Ectodermal cell (in vitro differentiated cells): ENCODE results near the gene GSG1.
"Not testable (repeated sequence)": the region's sequence is repeated elsewhere in the genome, so short reads cannot be mapped to it uniquely, and the experiment has no call there.

Experiments
- H3K27ac ChIP-seq: 2 replicates; pipeline ENCODE4 v1.7.0; 2013; ENCODE audit warnings: mild to moderate bottlenecking, low read depth, low read length; ENCODE audit not compliant: insufficient read depth, poor library complexity, severe bottlenecking
- H3K27me3 ChIP-seq: 2 replicates; pipeline ENCODE4 v1.7.0; 2013; ENCODE audit warnings: mild to moderate bottlenecking, low read length; ENCODE audit not compliant: insufficient read depth, control insufficient read depth, poor library complexity, severe bottlenecking
- H3K36me3 ChIP-seq: one replicate; pipeline ENCODE4 v1.7.0; 2013; ENCODE audit warnings: low read length; ENCODE audit not compliant: control insufficient read depth, insufficient read depth
- H3K4me1 ChIP-seq: one replicate; pipeline ENCODE4 v1.7.0; 2013; ENCODE audit warnings: low read length; ENCODE audit not compliant: control insufficient read depth, insufficient read depth
- H3K4me3 ChIP-seq: 2 replicates; pipeline ENCODE4 v1.7.0; 2013; ENCODE audit warnings: low read depth, low read length, control low read depth; ENCODE audit not compliant: insufficient read depth
- H3K9me3 ChIP-seq: 2 replicates; pipeline ENCODE4 v1.7.0; 2013; ENCODE audit warnings: mild to moderate bottlenecking, low read length, moderate library complexity; ENCODE audit not compliant: control insufficient read depth
- WGBS, 2 experiments: methylation state at CpG; one replicate each; pipeline ENCODE4 v1.1.7; 2013; ENCODE audit warnings: missing lambda C conversion rate in 2 of 2; 5-methylcytosine and 5-hydroxymethylcytosine counted together

Gene GSG1

GRCh38 chr12:13093191-13093847 is 10.1 kb downstream of the GSG1 start:
- H3K9me3 ChIP-seq: no peaks in the 10 kb centered on the region
- 92 to 94% methylated on average over 7 of the region's 7 CpGs for WGBS, 2 experiments
- no peaks in the 10 kb centered on the region for H3K27me3 ChIP-seq
- H3K27ac ChIP-seq: no peak overlapping the region
- peaks cover 6% of the 10 kb centered on the region for H3K4me1 ChIP-seq
- no peak overlapping the region for H3K4me3 ChIP-seq
- no peaks in the 10 kb centered on the region for H3K36me3 ChIP-seq

GRCh38 chr12:13091832-13092231 is 11.6 kb downstream of the GSG1 start:
- Histone ChIP-seq H3K4me1 (peaks cover 5% of the 10 kb centered on the region), H3K4me3 (no peak overlapping the region), H3K36me3 (no peaks in the 10 kb centered on the region), H3K27ac (no peak overlapping the region), H3K9me3 (no peaks in the 10 kb centered on the region), H3K27me3 (no peaks in the 10 kb centered on the region)
- WGBS, 2 experiments: 93 to 95% methylated on average over 6 of the region's 6 CpGs

- Histone ChIP-seq H3K4me1 (peaks cover 5% of the 10 kb centered on the region), H3K27me3 (no peaks in the 10 kb centered on the region), H3K4me3 (no peak overlapping the region), H3K36me3 (no peaks in the 10 kb centered on the region), H3K27ac (no peak overlapping the region), H3K9me3 (no peaks in the 10 kb centered on the region)
- WGBS, 2 experiments: 93 to 94% methylated on average over 4 of the region's 4 CpGs
Observed at GRCh38 chr12:13090054-13090453, 13.4 kb downstream of the GSG1 start.

- whole genome bisulfite sequencing, 2 experiments: 12 to 19% methylated on average over 4 of the region's 4 CpGs
- no peaks in the 10 kb centered on the region for H3K27me3 ChIP-seq
- H3K27ac ChIP-seq: no peak overlapping the region
- H3K4me1 ChIP-seq: peaks cover 5% of the 10 kb centered on the region
- H3K36me3 ChIP-seq: no peaks in the 10 kb centered on the region
- no peak overlapping the region for H3K4me3 ChIP-seq
- H3K9me3 ChIP-seq: no peaks in the 10 kb centered on the region
Observed at GRCh38 chr12:13088496-13088895, 15.0 kb downstream of the GSG1 start.

- WGBS, 2 experiments: 36 to 38% methylated on average over 5 of the region's 5 CpGs
- H3K27ac ChIP-seq: no peak overlapping the region
- H3K4me3 ChIP-seq: no peak overlapping the region
- no peaks in the 10 kb centered on the region for H3K9me3 ChIP-seq
- peaks cover 5% of the 10 kb centered on the region for H3K4me1 ChIP-seq
- no peaks in the 10 kb centered on the region for H3K36me3 ChIP-seq
- no peaks in the 10 kb centered on the region for H3K27me3 ChIP-seq
Observed at GRCh38 chr12:13087766-13088165, 15.7 kb downstream of the GSG1 start.

GRCh38 chr12:13085968-13086686 is 17.3 kb downstream of the GSG1 start:
- Histone ChIP-seq H3K27me3 (no peaks in the 10 kb centered on the region), H3K4me3 (no peak overlapping the region), H3K27ac (no peak overlapping the region), H3K9me3 (no peaks in the 10 kb centered on the region), H3K36me3 (no peaks in the 10 kb centered on the region), H3K4me1 (peaks cover 5% of the 10 kb centered on the region)
- WGBS, 2 experiments: 91 to 92% methylated on average over 7 of the region's 7 CpGs

- Histone ChIP-seq H3K9me3 (no peaks in the 10 kb centered on the region), H3K27me3 (no peaks in the 10 kb centered on the region), H3K4me3 (no peak overlapping the region), H3K36me3 (no peaks in the 10 kb centered on the region), H3K4me1 (peaks cover 5% of the 10 kb centered on the region), H3K27ac (no peak overlapping the region)
- 96% methylated on average over 11 of the region's 11 CpGs for WGBS, 2 experiments
Observed at GRCh38 chr12:13084898-13085640, 18.4 kb downstream of the GSG1 start.

GRCh38 chr12:13083638-13084037 is 19.8 kb downstream of the GSG1 start:
- H3K9me3 ChIP-seq, H3K36me3 ChIP-seq, H3K27ac ChIP-seq, H3K4me3 ChIP-seq, H3K4me1 ChIP-seq, H3K27me3 ChIP-seq: not testable (repeated sequence)
- 89 to 94% methylated on average over 1 to 5 of the region's 5 CpGs for WGBS, 2 experiments

- Histone ChIP-seq H3K36me3 (no peaks in the 10 kb centered on the region), H3K4me1 (peaks cover 3% of the 10 kb centered on the region), H3K9me3 (no peaks in the 10 kb centered on the region), H3K27me3 (no peaks in the 10 kb centered on the region), H3K27ac (no peak overlapping the region), H3K4me3 (no peak overlapping the region)
- 87 to 88% methylated on average over 2 of the region's 2 CpGs for WGBS, 2 experiments
Observed at GRCh38 chr12:13082861-13083260, 20.6 kb downstream of the GSG1 start.

- Histone ChIP-seq H3K27ac (no peak overlapping the region), H3K9me3 (no peaks in the 10 kb centered on the region), H3K36me3 (peaks cover 9% of the 10 kb centered on the region), H3K27me3 (no peaks in the 10 kb centered on the region), H3K4me3 (no peak overlapping the region), H3K4me1 (no peaks in the 10 kb centered on the region)
- 93 to 97% methylated on average over 3 of the region's 3 CpGs for WGBS, 2 experiments
Observed at GRCh38 chr12:13080266-13080665, 23.2 kb downstream of the GSG1 start.
